ENCODE measurements around the gene MESP1.

GRCh38 chr15:89777782-89778380 is 26.8 kb upstream of the MESP1 start:
- TF ChIP-seq, protein P1, sequence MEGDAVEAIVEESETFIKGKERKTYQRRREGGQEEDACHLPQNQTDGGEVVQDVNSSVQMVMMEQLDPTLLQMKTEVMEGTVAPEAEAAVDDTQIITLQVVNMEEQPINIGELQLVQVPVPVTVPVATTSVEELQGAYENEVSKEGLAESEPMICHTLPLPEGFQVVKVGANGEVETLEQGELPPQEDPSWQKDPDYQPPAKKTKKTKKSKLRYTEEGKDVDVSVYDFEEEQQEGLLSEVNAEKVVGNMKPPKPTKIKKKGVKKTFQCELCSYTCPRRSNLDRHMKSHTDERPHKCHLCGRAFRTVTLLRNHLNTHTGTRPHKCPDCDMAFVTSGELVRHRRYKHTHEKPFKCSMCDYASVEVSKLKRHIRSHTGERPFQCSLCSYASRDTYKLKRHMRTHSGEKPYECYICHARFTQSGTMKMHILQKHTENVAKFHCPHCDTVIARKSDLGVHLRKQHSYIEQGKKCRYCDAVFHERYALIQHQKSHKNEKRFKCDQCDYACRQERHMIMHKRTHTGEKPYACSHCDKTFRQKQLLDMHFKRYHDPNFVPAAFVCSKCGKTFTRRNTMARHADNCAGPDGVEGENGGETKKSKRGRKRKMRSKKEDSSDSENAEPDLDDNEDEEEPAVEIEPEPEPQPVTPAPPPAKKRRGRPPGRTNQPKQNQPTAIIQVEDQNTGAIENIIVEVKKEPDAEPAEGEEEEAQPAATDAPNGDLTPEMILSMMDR (IDR thresholded peaks at IDR 0.05): no peak
- no peak for TF ChIP-seq POLR2A (IDR thresholded peaks at IDR 0.05)
